Measurements from ENCODE around the gene PDIA5.

Gene PDIA5

DNA sequence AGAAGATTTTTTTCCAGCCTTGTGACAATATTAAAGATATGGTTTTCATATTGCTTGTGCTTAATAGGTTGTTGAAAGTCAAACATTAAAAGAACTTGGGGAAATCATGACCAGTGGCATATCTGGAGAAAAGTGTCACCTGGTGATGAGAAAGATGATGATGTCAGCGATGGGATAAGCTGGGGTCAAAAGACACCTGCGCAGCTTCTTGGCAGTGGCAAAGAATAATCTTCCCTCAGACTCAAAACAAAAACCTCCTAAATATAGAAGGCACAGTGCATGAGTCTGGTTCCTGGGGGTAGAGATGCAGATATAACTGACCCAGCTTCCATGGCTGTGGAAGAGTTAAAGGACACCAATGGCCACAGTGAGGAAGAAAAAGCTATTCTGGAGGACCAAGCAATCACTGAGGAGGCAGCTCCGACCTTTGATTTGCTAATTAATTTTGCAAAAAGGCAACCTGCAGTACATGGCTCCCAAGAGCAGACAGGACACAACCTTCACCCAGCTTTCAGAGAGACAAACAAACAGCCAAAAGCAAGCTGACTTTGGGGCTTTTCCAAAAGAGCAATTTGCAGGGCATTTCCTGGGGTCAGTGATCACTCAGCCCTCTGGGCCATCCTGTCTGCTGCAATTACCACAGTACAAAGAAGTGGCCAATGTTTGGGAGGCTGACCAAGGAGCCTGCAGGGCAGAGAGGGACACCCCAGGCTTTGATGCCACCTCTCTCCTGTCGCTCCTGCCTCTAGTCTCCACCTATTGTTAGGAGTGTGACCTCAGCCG lies 21.7 kb upstream of the PDIA5 start:
- no peak overlapping the region for H3K27ac ChIP-seq
- TF ChIP-seq, protein P1, sequence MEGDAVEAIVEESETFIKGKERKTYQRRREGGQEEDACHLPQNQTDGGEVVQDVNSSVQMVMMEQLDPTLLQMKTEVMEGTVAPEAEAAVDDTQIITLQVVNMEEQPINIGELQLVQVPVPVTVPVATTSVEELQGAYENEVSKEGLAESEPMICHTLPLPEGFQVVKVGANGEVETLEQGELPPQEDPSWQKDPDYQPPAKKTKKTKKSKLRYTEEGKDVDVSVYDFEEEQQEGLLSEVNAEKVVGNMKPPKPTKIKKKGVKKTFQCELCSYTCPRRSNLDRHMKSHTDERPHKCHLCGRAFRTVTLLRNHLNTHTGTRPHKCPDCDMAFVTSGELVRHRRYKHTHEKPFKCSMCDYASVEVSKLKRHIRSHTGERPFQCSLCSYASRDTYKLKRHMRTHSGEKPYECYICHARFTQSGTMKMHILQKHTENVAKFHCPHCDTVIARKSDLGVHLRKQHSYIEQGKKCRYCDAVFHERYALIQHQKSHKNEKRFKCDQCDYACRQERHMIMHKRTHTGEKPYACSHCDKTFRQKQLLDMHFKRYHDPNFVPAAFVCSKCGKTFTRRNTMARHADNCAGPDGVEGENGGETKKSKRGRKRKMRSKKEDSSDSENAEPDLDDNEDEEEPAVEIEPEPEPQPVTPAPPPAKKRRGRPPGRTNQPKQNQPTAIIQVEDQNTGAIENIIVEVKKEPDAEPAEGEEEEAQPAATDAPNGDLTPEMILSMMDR (conservative IDR thresholded peaks at IDR 0.05): no peak
- no peak for TF ChIP-seq ZFX (IDR thresholded peaks at IDR 0.05)

GRCh38 chr3:123046262-123047061 lies 20.4 kb upstream of the PDIA5 start:
- TF ChIP-seq ZFX (IDR thresholded peaks at IDR 0.05): no peak
- TF ChIP-seq, protein P1 (conservative IDR thresholded peaks at IDR 0.05): no peak
- H3K27ac ChIP-seq: no peak overlapping the region

- H3K27ac ChIP-seq: no peak overlapping the region
- TF ChIP-seq, protein P1 (conservative IDR thresholded peaks at IDR 0.05): no peak
- no peak for TF ChIP-seq ZFX (IDR thresholded peaks at IDR 0.05)
Observed at GRCh38 chr3:123047062-123047319, 19.8 kb upstream of the PDIA5 start.

DNA sequence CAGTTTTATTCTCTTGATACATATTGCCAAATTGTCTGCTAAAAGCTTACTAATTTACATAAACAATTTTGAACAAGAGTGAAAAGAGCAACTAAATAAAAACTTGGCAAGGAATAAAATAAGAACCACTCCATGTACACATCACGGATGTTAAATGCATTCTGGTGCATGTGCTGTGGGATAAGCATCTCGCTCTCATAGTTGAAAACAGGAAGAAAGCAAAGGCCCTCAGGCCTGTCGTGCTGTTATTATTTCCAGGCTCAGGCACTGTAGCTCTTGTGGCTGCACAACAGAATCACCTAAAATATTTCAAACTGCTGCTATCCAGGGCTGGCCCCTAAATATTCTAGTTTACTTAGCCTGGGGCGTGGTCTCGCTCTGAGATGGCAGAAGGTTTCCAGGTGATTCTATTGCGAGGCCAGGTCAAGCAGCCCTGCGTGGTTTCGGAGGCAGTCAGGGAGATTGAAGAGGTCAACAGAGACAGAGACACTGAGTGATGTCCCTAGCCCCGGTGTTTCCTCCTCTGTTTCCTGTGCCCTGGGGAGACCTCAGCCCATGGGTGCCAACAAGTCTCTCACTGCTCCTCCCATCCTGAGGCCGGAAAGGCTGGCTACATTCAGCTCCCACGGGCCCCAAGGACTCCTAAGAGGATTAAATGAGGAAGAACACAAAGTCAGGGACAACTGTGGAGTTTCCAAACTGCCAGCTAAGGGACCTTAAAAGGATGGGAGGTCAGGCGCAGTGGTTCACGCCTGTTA lies 18.2 kb upstream of the PDIA5 start:
- H3K27ac ChIP-seq: no peak overlapping the region
- no peak for TF ChIP-seq ZFX (IDR thresholded peaks at IDR 0.05)
- TF ChIP-seq, protein P1 (conservative IDR thresholded peaks at IDR 0.05): no peak

DNA sequence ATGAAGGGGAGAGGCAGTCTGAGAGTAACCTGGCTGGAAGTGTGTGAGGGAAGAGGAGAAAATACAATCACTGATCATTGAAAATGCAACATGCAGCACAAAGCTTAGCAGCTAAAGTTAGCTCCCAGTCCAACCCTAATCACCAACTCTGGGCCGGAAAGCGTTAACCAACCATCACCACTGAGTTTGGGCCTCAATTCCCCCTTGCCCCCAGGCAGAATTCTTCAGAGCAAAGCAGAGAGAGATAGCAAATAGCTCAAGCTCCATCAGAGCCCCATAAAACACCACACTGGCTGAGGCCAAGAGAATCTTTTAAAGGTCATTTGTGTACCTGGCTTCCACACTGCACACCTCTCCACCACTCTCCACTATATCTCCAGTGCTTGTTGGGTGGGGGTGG lies 16.2 kb upstream of the PDIA5 start:
- no peak for TF ChIP-seq ZFX (IDR thresholded peaks at IDR 0.05)
- TF ChIP-seq, protein P1 (conservative IDR thresholded peaks at IDR 0.05): no peak
- no peak overlapping the region for H3K27ac ChIP-seq

DNA sequence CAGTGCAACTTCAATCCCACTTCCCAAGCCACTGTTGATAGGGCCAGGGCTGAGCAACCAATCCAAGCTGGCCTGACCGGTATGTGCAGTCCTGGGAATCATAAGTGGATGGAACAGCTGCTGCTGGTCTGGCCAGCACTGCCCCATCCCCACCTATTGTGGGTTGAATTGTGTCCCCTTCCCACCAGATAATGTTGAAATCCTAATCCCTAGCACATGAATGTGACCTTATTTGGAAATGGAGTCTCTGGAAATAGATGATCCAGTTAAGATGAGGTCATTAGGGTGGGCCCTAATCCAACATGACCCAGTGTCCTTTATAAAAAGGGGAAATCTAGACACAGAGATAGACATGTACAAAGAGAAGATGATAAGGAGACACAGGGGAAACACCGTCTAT lies 13.7 kb upstream of the PDIA5 start:
- H3K27ac ChIP-seq: no peak overlapping the region
- TF ChIP-seq ZFX (IDR thresholded peaks at IDR 0.05): no peak
- TF ChIP-seq, protein P1 (conservative IDR thresholded peaks at IDR 0.05): no peak
